Fibroblast of lung (primary cell): Measurements from ENCODE around the gene SNX20. TPM values are rescaled to one million over a fixed set of nuclear protein-coding genes. Genes with fewer than 3 reads are reported as not detected.

Experiments
- DNase-seq, 2 donors: peaks; one replicate each; pipeline versions ENCODE4 v3.0.0 to v3.0.0-alpha.2; 2010; ENCODE audit warnings: low read depth in 2 of 2
- H2AFZ ChIP-seq: 2 replicates; pipeline ENCODE4 v1.5.1; 2012; ENCODE audit warnings: low read length, control low read depth, inconsistent platforms
- H3K27ac ChIP-seq: 2 replicates; pipeline ENCODE4 v1.5.1; 2011; ENCODE audit warnings: low read length, control low read depth; ENCODE audit not compliant: insufficient read depth
- H3K27me3 ChIP-seq: 2 replicates; pipeline ENCODE4 v1.5.1; 2011; ENCODE audit warnings: mild to moderate bottlenecking, low read length; ENCODE audit not compliant: control insufficient read depth, insufficient read depth
- H3K36me3 ChIP-seq: 2 replicates; pipeline ENCODE4 v1.5.1; 2011; ENCODE audit warnings: low read length; ENCODE audit not compliant: control insufficient read depth, insufficient read depth
- H3K4me1 ChIP-seq: 2 replicates; pipeline ENCODE4 v1.5.1; 2011; ENCODE audit warnings: low read length; ENCODE audit not compliant: control insufficient read depth, insufficient read depth; ENCODE audit errors: extremely low read depth
- H3K4me2 ChIP-seq: 2 replicates; pipeline ENCODE4 v1.5.1; 2011; ENCODE audit warnings: low read length, control low read depth; ENCODE audit not compliant: insufficient read depth; ENCODE audit errors: extremely low read depth
- H3K4me3 ChIP-seq, 4 experiments: fragments of 200-600 bp in 1 of 4; sonication (generic) in 1 of 4; replicated peaks in 1 of 4; 2 replicates each; pipeline ENCODE4 v1.5.1; 2011 to 2016; ENCODE audit warnings: low read length in 4 of 4, low read depth in 3 of 4, mild to moderate bottlenecking in 3 of 4, control low read depth in 2 of 4, inconsistent platforms in 1 of 4, mixed read lengths in 1 of 4; ENCODE audit not compliant: insufficient read depth in 1 of 4; ENCODE audit errors: control extremely low read depth in 1 of 4
- H3K79me2 ChIP-seq: 2 replicates; pipeline ENCODE4 v1.5.1; 2012; ENCODE audit warnings: mild to moderate bottlenecking, low read length, inconsistent platforms; ENCODE audit not compliant: control insufficient read depth, insufficient read depth
- H3K9ac ChIP-seq: 2 replicates; pipeline ENCODE4 v1.5.1; 2011; ENCODE audit warnings: mild to moderate bottlenecking, low read length, control low read depth; ENCODE audit not compliant: insufficient read depth
- H3K9me3 ChIP-seq: 2 replicates; pipeline ENCODE4 v1.5.1; 2012; ENCODE audit warnings: low read depth, low read length; ENCODE audit not compliant: control insufficient read depth, insufficient read depth
- H4K20me1 ChIP-seq: 2 replicates; pipeline ENCODE4 v1.5.1; 2011; ENCODE audit warnings: low read length; ENCODE audit not compliant: control insufficient read depth, insufficient read depth; ENCODE audit errors: extremely low read depth
- CTCF ChIP-seq, 2 donors: IDR thresholded peaks in 1 of 2; conservative IDR thresholded peaks in 1 of 2; 1 replicate in 1 of 2; 2 replicates in 1 of 2; pipeline ENCODE4 v1.5.1; 2011 to 2012; ENCODE audit warnings: low read length in 2 of 2, control low read depth in 1 of 2, inconsistent platforms in 1 of 2, low read depth in 1 of 2, mild to moderate bottlenecking in 1 of 2
- EZH2 ChIP-seq: IDR thresholded peaks from 2 replicates; pipeline ENCODE4 v1.5.1; 2012; ENCODE audit warnings: low read length, control low read depth, mild to moderate bottlenecking; ENCODE audit errors: missing control alignments
- polyA plus RNA-seq, 2 donors: library from polyadenylated mRNA; depleted of rRNA in 1 of 2; stranded (reverse) in 1 of 2; unstranded in 1 of 2; fragments of >200 nt; gene quantifications; 2 replicates each; pipeline ENCODE4 v1.2.1, GENCODE V29; 2011 to 2012; ENCODE audit warnings: missing spikeins in 1 of 2
- total RNA-seq: library from RNA; depleted of rRNA; stranded (reverse); fragments of >200 nt; gene quantifications from 2 replicates; pipeline ENCODE4 v1.2.1, GENCODE V29; 2014

The SNX20 gene
- total and polyA plus RNA-seq, 2 donors (not counting 1 experiment from before 2014, with no cell fraction given): not detected

GRCh38 chr16:50651835-50652438 is 29.2 kb downstream of the SNX20 start:
- H3K9me3 ChIP-seq: no peaks in the 10 kb centered on the region
- no peak overlapping the region for H3K9ac ChIP-seq
- H3K79me2 ChIP-seq: no peaks in the 10 kb centered on the region
- no peaks in the 10 kb centered on the region for H3K27me3 ChIP-seq
- no peaks in the 10 kb centered on the region for H3K4me1 ChIP-seq
- no peaks in the 10 kb centered on the region for H3K36me3 ChIP-seq
- H3K4me2 ChIP-seq: no peak overlapping the region
- no peak overlapping the region for H2AFZ ChIP-seq
- no peaks in the 10 kb centered on the region for H4K20me1 ChIP-seq
- H3K4me3 ChIP-seq: no peak overlapping the region
- TF ChIP-seq CTCF (conservative IDR thresholded peaks at IDR 0.05 in 1 of 2, IDR thresholded peaks at IDR 0.05 in 1 of 2; ENCODE audit: low read depth in 1 of 2, low read length in 2 of 2) (no peak), EZH2 (no peak)
- H3K27ac ChIP-seq: no peak overlapping the region
- DNase-seq: no peak

GRCh38 chr16:50646345-50646744 is 34.8 kb downstream of the SNX20 start:
- H3K4me2 ChIP-seq: no peak overlapping the region
- no peak overlapping the region for H3K4me3 ChIP-seq
- no peaks in the 10 kb centered on the region for H3K4me1 ChIP-seq
- no peak overlapping the region for H3K27ac ChIP-seq
- H4K20me1 ChIP-seq: no peaks in the 10 kb centered on the region
- no peak overlapping the region for H2AFZ ChIP-seq
- H3K9me3 ChIP-seq: no peaks in the 10 kb centered on the region
- no peaks in the 10 kb centered on the region for H3K79me2 ChIP-seq
- no peak for DNase-seq
- TF ChIP-seq CTCF (conservative IDR thresholded peaks at IDR 0.05 in 1 of 2, IDR thresholded peaks at IDR 0.05 in 1 of 2; ENCODE audit: low read depth in 1 of 2, low read length in 2 of 2) (no peak), EZH2 (no peak)
- no peaks in the 10 kb centered on the region for H3K36me3 ChIP-seq
- H3K27me3 ChIP-seq: peaks cover 4% of the 10 kb centered on the region
- no peak overlapping the region for H3K9ac ChIP-seq

- H2AFZ ChIP-seq: no peak overlapping the region
- no peak overlapping the region for H3K9ac ChIP-seq
- no peaks in the 10 kb centered on the region for H3K4me1 ChIP-seq
- no peak overlapping the region for H3K4me2 ChIP-seq
- no peak overlapping the region for H3K27ac ChIP-seq
- TF ChIP-seq CTCF (conservative IDR thresholded peaks at IDR 0.05 in 1 of 2, IDR thresholded peaks at IDR 0.05 in 1 of 2; ENCODE audit: low read depth in 1 of 2, low read length in 2 of 2): no peak
- no peak for TF ChIP-seq EZH2
- no peak overlapping the region for H3K4me3 ChIP-seq
- H3K27me3 ChIP-seq: peaks cover 4% of the 10 kb centered on the region
- no peaks in the 10 kb centered on the region for H3K36me3 ChIP-seq
- no peak for DNase-seq
- H3K79me2 ChIP-seq: no peaks in the 10 kb centered on the region
- H4K20me1 ChIP-seq: no peaks in the 10 kb centered on the region
- H3K9me3 ChIP-seq: no peaks in the 10 kb centered on the region
Measured at GRCh38 chr16:50645563-50646220, 35.4 kb downstream of the SNX20 start.
